BLaER1 (cell line): ENCODE measurements around the gene TRPM7.
"Not testable (repeated sequence)": the region's sequence is repeated elsewhere in the genome, so short reads cannot be mapped to it uniquely, and the experiment has no call there.

ENCODE experiments used
- H3K27ac ChIP-seq: shearing (Covaris generic); formaldehyde crosslinking; 2 replicates; pipeline ENCODE4 v1.8.1; 2022
- H3K27me3 ChIP-seq: shearing (Covaris generic); formaldehyde crosslinking; 2 replicates; pipeline ENCODE4 v1.8.1; 2022
- H3K36me3 ChIP-seq: shearing (Covaris generic); formaldehyde crosslinking; 2 replicates; pipeline ENCODE4 v1.8.1; 2022
- H3K4me1 ChIP-seq: shearing (Covaris generic); formaldehyde crosslinking; 2 replicates; pipeline ENCODE4 v1.8.1; 2022
- H3K4me2 ChIP-seq: shearing (Covaris generic); formaldehyde crosslinking; 2 replicates; pipeline ENCODE4 v1.8.1; 2022
- H3K4me3 ChIP-seq: shearing (Covaris generic); formaldehyde crosslinking; 2 replicates; pipeline ENCODE4 v1.8.1; 2022
- H3K9ac ChIP-seq: shearing (Covaris generic); formaldehyde crosslinking; 2 replicates; pipeline ENCODE4 v1.8.1; 2022
- H3K9me3 ChIP-seq: shearing (Covaris generic); formaldehyde crosslinking; 2 replicates; pipeline ENCODE4 v1.8.1; 2022
- H4K20me1 ChIP-seq: shearing (Covaris generic); formaldehyde crosslinking; 2 replicates; pipeline ENCODE4 v1.8.1; 2022
- Cebpa-rat ChIP-seq: shearing (Covaris generic); IDR thresholded peaks from 2 replicates; pipeline ENCODE4 v1.8.1; 2022

TRPM7 gene

GRCh38 chr15:50627351-50628055 is 59.1 kb downstream of the TRPM7 start:
- Histone ChIP-seq H3K4me2 (no peak overlapping the region), H3K36me3 (peaks cover 82% of the 10 kb centered on the region), H4K20me1 (no peaks in the 10 kb centered on the region), H3K4me1 (no peaks in the 10 kb centered on the region), H3K27me3 (no peaks in the 10 kb centered on the region), H3K27ac (no peak overlapping the region), H3K9ac (no peak overlapping the region), H3K9me3 (no peaks in the 10 kb centered on the region), H3K4me3 (no peak overlapping the region)
- no peak for TF ChIP-seq Cebpa-rat

GRCh38 chr15:50624616-50625168 is 61.9 kb downstream of the TRPM7 start:
- Histone ChIP-seq H3K27ac (no peak overlapping the region), H3K4me3 (no peak overlapping the region), H3K4me1 (no peaks in the 10 kb centered on the region), H3K27me3 (no peaks in the 10 kb centered on the region), H3K9ac (no peak overlapping the region), H3K36me3 (peaks cover 83% of the 10 kb centered on the region), H3K4me2 (no peak overlapping the region), H4K20me1 (no peaks in the 10 kb centered on the region), H3K9me3 (no peaks in the 10 kb centered on the region)
- no peak for TF ChIP-seq Cebpa-rat

GRCh38 chr15:50622361-50622943 is 64.1 kb downstream of the TRPM7 start:
- not testable (repeated sequence) for H3K4me2 ChIP-seq, H3K27me3 ChIP-seq, H4K20me1 ChIP-seq, H3K9me3 ChIP-seq, H3K4me1 ChIP-seq, H3K9ac ChIP-seq, H3K27ac ChIP-seq, H3K4me3 ChIP-seq
- H3K36me3 ChIP-seq = peaks cover 82% of the 10 kb centered on the region

DNA sequence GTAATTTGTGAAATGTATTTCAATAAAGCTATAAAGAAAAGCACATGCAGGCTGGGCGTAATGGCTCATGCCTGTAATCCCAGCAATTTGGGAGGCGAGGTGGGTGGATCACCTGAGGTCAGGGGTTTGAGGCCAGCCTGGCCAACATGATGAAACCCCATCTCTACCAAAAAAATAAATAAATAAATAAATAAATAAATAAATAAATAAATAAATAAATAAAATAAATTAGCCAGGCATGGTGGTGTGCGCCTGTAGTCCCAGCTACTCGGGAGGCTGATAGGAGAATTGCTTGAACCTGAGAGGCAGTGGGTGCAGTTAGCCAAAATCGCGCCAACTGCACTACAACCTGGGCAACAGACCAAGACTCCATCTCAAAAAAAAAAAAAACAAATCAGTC is 69.6 kb downstream of the TRPM7 start:
- H3K9me3 ChIP-seq, H3K9ac ChIP-seq, H3K4me2 ChIP-seq, H3K4me3 ChIP-seq, H4K20me1 ChIP-seq, H3K27ac ChIP-seq, H3K4me1 ChIP-seq, H3K27me3 ChIP-seq: not testable (repeated sequence)
- H3K36me3 ChIP-seq = peaks cover 86% of the 10 kb centered on the region

DNA sequence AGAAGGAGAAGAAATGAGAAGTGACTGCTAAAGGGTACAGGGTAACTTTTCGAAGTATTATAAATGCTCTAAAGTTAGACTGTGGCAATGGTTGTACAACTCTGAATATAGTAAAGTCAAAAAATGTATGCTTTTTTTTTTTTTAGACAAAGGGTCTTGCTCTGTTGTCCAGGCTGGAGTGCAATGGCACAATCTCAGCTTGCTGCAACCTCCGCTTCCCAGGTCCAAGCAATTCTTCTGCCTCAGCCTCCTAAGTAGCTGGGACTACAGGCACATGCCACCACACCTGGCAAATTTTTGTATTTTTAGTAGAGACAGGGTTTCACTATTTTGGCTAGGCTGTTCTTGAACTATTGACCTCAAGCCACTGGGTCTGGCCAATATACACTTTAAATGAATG is 70.0 kb downstream of the TRPM7 start:
- not testable (repeated sequence) for H3K4me3 ChIP-seq, H3K9me3 ChIP-seq, H3K4me2 ChIP-seq, H3K9ac ChIP-seq, H3K27ac ChIP-seq, H3K4me1 ChIP-seq, H4K20me1 ChIP-seq, H3K27me3 ChIP-seq
- peaks cover 86% of the 10 kb centered on the region for H3K36me3 ChIP-seq

- H4K20me1 ChIP-seq = no peaks in the 10 kb centered on the region
- no peak overlapping the region for H3K9ac ChIP-seq
- no peak for TF ChIP-seq Cebpa-rat
- no peak overlapping the region for H3K4me2 ChIP-seq
- H3K4me1 ChIP-seq = no peaks in the 10 kb centered on the region
- H3K27me3 ChIP-seq = no peaks in the 10 kb centered on the region
- no peak overlapping the region for H3K4me3 ChIP-seq
- H3K9me3 ChIP-seq = no peaks in the 10 kb centered on the region
- peaks cover 79% of the 10 kb centered on the region for H3K36me3 ChIP-seq
- H3K27ac ChIP-seq = no peak overlapping the region
Measured at GRCh38 chr15:50613600-50613999, 73.0 kb downstream of the TRPM7 start.

GRCh38 chr15:50607129-50607528 is 79.5 kb downstream of the TRPM7 start:
- H3K36me3 ChIP-seq = peaks cover 93% of the 10 kb centered on the region
- TF ChIP-seq Cebpa-rat = no peak

DNA sequence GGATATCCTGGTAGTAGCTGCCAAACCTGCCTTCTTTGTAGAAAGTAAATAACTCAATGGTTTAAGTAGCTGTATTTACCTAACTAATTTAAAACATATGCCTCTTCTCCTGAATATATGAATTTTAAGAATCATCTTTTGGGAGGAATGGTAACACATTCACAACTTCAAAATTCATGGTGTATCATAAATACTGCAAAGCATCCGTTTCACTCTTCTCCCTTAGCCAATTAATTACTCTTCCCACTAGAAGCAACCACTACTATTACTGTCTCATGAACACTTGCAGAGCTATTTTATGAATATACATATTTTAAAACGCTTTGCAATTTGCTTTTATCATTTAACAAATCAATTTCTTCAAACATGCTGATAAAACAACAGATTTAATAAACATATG is 81.1 kb downstream of the TRPM7 start:
- no peak overlapping the region for H3K27ac ChIP-seq
- no peaks in the 10 kb centered on the region for H3K4me1 ChIP-seq
- peaks cover 91% of the 10 kb centered on the region for H3K36me3 ChIP-seq
- H4K20me1 ChIP-seq = no peaks in the 10 kb centered on the region
- H3K4me3 ChIP-seq = no peak overlapping the region
- H3K9me3 ChIP-seq = peaks cover 8% of the 10 kb centered on the region; the same call in 1 of the 2 replicates
- H3K4me2 ChIP-seq = no peak overlapping the region
- no peaks in the 10 kb centered on the region for H3K27me3 ChIP-seq
- no peak for TF ChIP-seq Cebpa-rat
- no peak overlapping the region for H3K9ac ChIP-seq

More at GRCh38 chr15:50607129-50607528, 79.5 kb downstream of the TRPM7 start:
- H3K4me1 ChIP-seq = no peaks in the 10 kb centered on the region
- peaks cover 8% of the 10 kb centered on the region; the same call in 1 of the 2 replicates for H3K9me3 ChIP-seq
- no peaks in the 10 kb centered on the region for H4K20me1 ChIP-seq
- H3K4me2 ChIP-seq = no peak overlapping the region
- H3K27me3 ChIP-seq = no peaks in the 10 kb centered on the region
- H3K27ac ChIP-seq = no peak overlapping the region
- H3K9ac ChIP-seq = no peak overlapping the region
- H3K4me3 ChIP-seq = no peak overlapping the region

DNA sequence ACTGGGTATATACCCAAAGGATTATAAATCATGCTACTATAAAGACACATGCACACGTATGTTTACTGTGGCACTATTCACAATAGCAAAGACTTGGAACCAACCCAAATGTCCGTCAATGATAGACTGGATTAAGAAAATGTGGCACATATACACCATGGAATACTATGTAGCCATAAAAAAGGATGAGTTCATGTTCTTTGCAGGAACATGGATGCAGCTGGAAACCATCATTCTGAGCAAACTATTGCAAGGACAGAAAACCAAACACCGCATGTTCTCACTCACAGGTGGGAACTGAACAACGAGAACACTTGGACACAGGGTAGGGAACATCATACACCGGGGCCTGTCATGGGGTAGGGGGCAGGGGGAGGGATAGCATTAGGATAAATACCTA is 84.6 kb downstream of the TRPM7 start:
- H3K4me1 ChIP-seq, H4K20me1 ChIP-seq, H3K27me3 ChIP-seq, H3K4me3 ChIP-seq, H3K9me3 ChIP-seq, H3K27ac ChIP-seq, H3K9ac ChIP-seq, H3K4me2 ChIP-seq: not testable (repeated sequence)
- peaks cover 93% of the 10 kb centered on the region for H3K36me3 ChIP-seq

DNA sequence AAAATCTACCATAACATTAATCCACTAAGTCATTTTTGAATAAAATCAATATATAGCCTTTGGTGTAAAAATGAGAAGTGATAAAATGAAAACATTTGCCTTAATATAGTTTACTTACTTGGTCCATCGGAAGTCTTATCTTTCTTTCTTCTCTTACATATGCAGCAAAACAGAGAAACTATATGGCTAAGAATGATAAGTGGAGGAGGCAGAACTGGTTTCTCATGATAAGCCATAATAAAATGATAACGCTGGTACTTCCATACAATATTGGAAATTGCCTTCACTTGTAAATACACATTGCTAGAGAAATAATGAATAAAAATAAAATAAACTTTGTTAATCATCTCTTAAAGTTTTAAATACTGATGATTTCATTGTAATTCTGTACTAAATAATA is 92.3 kb downstream of the TRPM7 start:
- Histone ChIP-seq H3K36me3 (peaks cover 91% of the 10 kb centered on the region), H3K4me1 (no peaks in the 10 kb centered on the region), H3K9me3 (no peaks in the 10 kb centered on the region), H3K27ac (no peak overlapping the region), H4K20me1 (0 out of 2 replicates have a peak, but pooled peaks cover 3% of the 10 kb centered on the region), H3K9ac (no peak overlapping the region), H3K4me2 (no peak overlapping the region), H3K27me3 (no peaks in the 10 kb centered on the region), H3K4me3 (no peak overlapping the region)
- TF ChIP-seq Cebpa-rat = no peak
